ENCODE results near the gene TMEM259. TPM values are rescaled to one million over a fixed set of nuclear protein-coding genes. Genes with fewer than 3 reads are reported as not detected.
A peak's percentile ranks its signal among the peaks of the same experiment; 100 is the strongest.

TMEM259 gene
- total RNA-seq, 1 experiment from 2014 or later = 171 TPM

DNA sequence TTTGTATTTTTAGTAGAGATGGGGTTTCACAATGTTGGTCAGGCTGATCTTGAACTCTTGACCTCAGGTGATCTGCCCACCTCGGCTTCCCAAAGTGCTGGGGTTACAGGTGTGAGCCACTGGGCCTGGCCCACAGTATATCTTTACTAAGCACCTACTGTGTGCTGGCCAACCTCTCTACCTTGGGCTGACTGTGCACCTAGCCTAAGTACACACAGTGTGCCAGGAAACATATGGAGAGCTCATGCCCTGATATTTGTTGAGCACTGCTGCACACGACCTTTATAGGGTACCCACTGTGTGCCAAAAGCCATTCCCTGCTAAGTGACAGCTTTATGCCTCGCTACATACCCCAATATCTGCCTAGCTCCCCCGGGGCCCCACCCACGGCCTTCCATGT is 39.8 kb upstream of the TMEM259 start:
- WGBS (ENCODE audit: extremely low coverage, insufficient read length, low lambda C conversion rate) = no CpG with 5 or more reads among the region's 5 CpGs
- Histone ChIP-seq H3K9me3 (ENCODE audit: control insufficient read depth, low read depth, low read length) (peaks cover 19% of the 10 kb centered on the region), H2AK5ac (ENCODE audit: insufficient read length, low read length) (no peak overlapping the region), H3K27ac (ENCODE audit: insufficient read length, low read depth, low read length) (no peak overlapping the region), H3K4me2 (ENCODE audit: insufficient read depth, insufficient read length, low read length) (no peak overlapping the region), H3K23ac (ENCODE audit: insufficient read length, low read depth, low read length) (no peak overlapping the region), H3K56ac (ENCODE audit: insufficient read length, low read depth, low read length) (no peak overlapping the region), H2BK12ac (ENCODE audit: insufficient read length, low read depth, low read length) (no peak overlapping the region), H3K23me2 (ENCODE audit: insufficient read length, low read depth, low read length, poor library complexity, severe bottlenecking) (peaks cover 19% of the 10 kb centered on the region), H3K79me1 (ENCODE audit: insufficient read depth, low read depth, low read length, poor library complexity, severe bottlenecking) (no peaks in the 10 kb centered on the region), H3K4ac (ENCODE audit: low read depth, low read length) (no peak overlapping the region), H4K5ac (ENCODE audit: insufficient read length, low read depth, low read length) (no peak overlapping the region), H3K9ac (ENCODE audit: extremely low read depth, insufficient read length, low read length) (no peak overlapping the region), H2BK5ac (ENCODE audit: insufficient read length, low read length) (no peak overlapping the region), H2BK15ac (ENCODE audit: low read depth, low read length) (no peak overlapping the region), H3K4me1 (ENCODE audit: insufficient read depth, low read length) (peaks cover 5% of the 10 kb centered on the region; the same call in 1 of the 2 replicates), H4K20me1 (ENCODE audit: control insufficient read depth, insufficient read depth, insufficient read length) (no peaks in the 10 kb centered on the region), H4K8ac (replicated peaks; ENCODE audit: insufficient read length, low read depth, low read length) (no peak overlapping the region), H2BK20ac (ENCODE audit: low read depth, low read length, poor library complexity, severe bottlenecking) (no peak overlapping the region), H3T11ph (ENCODE audit: low read length) (no peak overlapping the region), H3K27me3 (ENCODE audit: insufficient read depth, low read length) (no peaks in the 10 kb centered on the region; the same call in 1 of the 2 replicates), H3K79me2 (ENCODE audit: insufficient read depth, low read length) (no peaks in the 10 kb centered on the region), H4K91ac (ENCODE audit: insufficient read length, low read depth, low read length) (no peak overlapping the region), H2AFZ (ENCODE audit: low read length) (no peak overlapping the region), H3K18ac (ENCODE audit: insufficient read length, low read depth, low read length) (no peak overlapping the region), H2BK120ac (ENCODE audit: low read depth, low read length, poor library complexity, severe bottlenecking) (no peak overlapping the region), H3K14ac (ENCODE audit: insufficient read depth, low read length) (no peak overlapping the region)
- Mint-ChIP-seq H3K36me3 (ENCODE audit: insufficient read depth in 1 of 3, low read depth in 3 of 3) (peaks cover 0 to 14% (median 14%) of the 10 kb centered on the region in 3 experiments; a peak in 3 of 7 replicates), H3K27ac (peak overlapping the region in 1 of 3 experiments; percentile 59; a peak in 1 of 7 replicates), H3K9me3 (no peaks in the 10 kb centered on the region), H3K4me1 (peaks cover 6 to 26% of the 10 kb centered on the region in 2 experiments), H3K4me3 (no peak overlapping the region), H3K27me3 (ENCODE audit: low read depth) (peaks cover 5% of the 10 kb centered on the region)
- no peak for DNase-seq
- TF ChIP-seq, protein P1, sequence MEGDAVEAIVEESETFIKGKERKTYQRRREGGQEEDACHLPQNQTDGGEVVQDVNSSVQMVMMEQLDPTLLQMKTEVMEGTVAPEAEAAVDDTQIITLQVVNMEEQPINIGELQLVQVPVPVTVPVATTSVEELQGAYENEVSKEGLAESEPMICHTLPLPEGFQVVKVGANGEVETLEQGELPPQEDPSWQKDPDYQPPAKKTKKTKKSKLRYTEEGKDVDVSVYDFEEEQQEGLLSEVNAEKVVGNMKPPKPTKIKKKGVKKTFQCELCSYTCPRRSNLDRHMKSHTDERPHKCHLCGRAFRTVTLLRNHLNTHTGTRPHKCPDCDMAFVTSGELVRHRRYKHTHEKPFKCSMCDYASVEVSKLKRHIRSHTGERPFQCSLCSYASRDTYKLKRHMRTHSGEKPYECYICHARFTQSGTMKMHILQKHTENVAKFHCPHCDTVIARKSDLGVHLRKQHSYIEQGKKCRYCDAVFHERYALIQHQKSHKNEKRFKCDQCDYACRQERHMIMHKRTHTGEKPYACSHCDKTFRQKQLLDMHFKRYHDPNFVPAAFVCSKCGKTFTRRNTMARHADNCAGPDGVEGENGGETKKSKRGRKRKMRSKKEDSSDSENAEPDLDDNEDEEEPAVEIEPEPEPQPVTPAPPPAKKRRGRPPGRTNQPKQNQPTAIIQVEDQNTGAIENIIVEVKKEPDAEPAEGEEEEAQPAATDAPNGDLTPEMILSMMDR (conservative IDR thresholded peaks at IDR 0.05) = no peak

All from H9 (cell line).